ENCODE data around the gene NKAIN2.

Gene NKAIN2

DNA sequence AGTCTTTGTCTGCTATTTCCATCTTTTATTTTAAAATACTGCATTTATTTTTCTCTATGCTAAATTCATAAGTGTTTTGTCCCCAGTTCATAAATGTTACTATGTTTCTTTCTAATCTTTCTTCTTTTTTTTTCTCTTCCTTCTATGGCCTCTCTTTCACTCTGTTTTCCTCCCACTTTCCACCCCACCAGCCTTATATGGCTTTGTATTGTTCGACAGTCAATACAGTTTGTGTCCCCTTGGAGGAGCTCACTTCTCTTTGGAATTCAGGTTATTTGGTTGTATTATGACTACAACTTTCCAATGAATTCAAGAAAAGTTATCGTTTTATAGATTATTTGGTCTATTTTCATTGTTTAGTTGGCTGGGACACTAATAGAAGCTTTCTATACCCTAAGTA lies 393.5 kb downstream of the NKAIN2 start:
- Histone ChIP-seq H3K9ac (ENCODE audit: low read length in 2 of 2) (no peak overlapping the region), H3K4me3 (ENCODE audit: low read length in 2 of 2) (no peak overlapping the region), H3K9me3 (ENCODE audit: control insufficient read depth in 2 of 2, low read length in 2 of 2) (no peaks in the 10 kb centered on the region), H3K27me3 (ENCODE audit: control insufficient read depth in 1 of 2, insufficient read depth in 2 of 2, low read length in 2 of 2) (no peaks in the 10 kb centered on the region), H3K4me1 (ENCODE audit: control insufficient read depth, insufficient read depth, low read length) (no peaks in the 10 kb centered on the region), H3K27ac (ENCODE audit: low read length) (no peak overlapping the region), H3K36me3 (ENCODE audit: control insufficient read depth in 2 of 2, insufficient read depth in 2 of 2, low read length in 2 of 2) (no peaks in the 10 kb centered on the region)

DNA sequence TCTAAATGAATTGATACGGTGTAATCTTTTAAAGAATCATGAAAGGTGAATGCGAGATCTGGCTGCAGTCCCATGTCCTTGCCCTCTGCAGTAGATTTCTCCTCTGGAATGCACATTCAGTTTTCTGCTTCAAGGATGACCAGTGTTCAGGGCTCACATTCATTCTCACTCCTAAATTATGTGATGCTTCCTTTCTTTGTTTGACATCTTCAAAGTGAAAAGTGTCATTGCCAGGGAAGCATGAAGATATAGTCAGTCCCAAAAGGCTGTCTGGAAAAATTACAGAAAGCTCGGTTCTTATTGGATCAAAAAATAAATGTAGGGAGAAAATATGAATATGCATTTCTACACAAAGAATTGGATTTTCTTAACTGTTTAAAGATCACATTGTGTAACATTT lies 395.6 kb downstream of the NKAIN2 start:
- H3K4me3 ChIP-seq (ENCODE audit: low read length in 2 of 2), result no peak overlapping the region
- no peaks in the 10 kb centered on the region for H3K27me3 ChIP-seq (ENCODE audit: control insufficient read depth in 1 of 2, insufficient read depth in 2 of 2, low read length in 2 of 2)
- H3K27ac ChIP-seq (ENCODE audit: low read length), result no peak overlapping the region
- no peaks in the 10 kb centered on the region for H3K9me3 ChIP-seq (ENCODE audit: control insufficient read depth in 2 of 2, low read length in 2 of 2)
- no peaks in the 10 kb centered on the region for H3K36me3 ChIP-seq (ENCODE audit: control insufficient read depth in 2 of 2, insufficient read depth in 2 of 2, low read length in 2 of 2)
- H3K4me1 ChIP-seq (ENCODE audit: control insufficient read depth, insufficient read depth, low read length), result no peaks in the 10 kb centered on the region
- H3K9ac ChIP-seq (ENCODE audit: low read length in 2 of 2), result no peak overlapping the region

DNA sequence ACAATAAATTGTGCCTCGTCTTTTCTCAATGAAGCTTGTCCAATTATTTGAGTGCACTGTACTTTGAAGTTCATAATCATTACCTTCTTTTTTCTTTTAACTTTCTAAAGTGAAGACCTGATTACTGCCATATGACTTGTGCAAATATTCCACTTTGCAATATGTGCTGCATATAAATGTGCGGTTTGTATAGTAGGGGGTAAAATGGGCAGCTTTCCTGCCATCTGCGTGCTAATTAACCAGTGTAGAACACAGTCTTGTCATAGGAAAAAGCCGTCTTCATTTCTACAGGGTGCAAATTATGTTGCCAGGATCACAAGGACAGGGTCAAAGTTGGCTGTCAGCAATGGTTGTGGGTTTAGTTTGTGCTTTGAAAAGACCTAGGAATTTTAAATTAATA lies 397.0 kb downstream of the NKAIN2 start:
- Histone ChIP-seq H3K9me3 (ENCODE audit: control insufficient read depth in 2 of 2, low read length in 2 of 2) (no peaks in the 10 kb centered on the region), H3K4me3 (ENCODE audit: low read length in 2 of 2) (no peak overlapping the region), H3K4me1 (ENCODE audit: control insufficient read depth, insufficient read depth, low read length) (no peaks in the 10 kb centered on the region), H3K27ac (ENCODE audit: low read length) (no peak overlapping the region), H3K9ac (ENCODE audit: low read length in 2 of 2) (no peak overlapping the region), H3K27me3 (ENCODE audit: control insufficient read depth in 1 of 2, insufficient read depth in 2 of 2, low read length in 2 of 2) (no peaks in the 10 kb centered on the region), H3K36me3 (ENCODE audit: control insufficient read depth in 2 of 2, insufficient read depth in 2 of 2, low read length in 2 of 2) (no peaks in the 10 kb centered on the region)

DNA sequence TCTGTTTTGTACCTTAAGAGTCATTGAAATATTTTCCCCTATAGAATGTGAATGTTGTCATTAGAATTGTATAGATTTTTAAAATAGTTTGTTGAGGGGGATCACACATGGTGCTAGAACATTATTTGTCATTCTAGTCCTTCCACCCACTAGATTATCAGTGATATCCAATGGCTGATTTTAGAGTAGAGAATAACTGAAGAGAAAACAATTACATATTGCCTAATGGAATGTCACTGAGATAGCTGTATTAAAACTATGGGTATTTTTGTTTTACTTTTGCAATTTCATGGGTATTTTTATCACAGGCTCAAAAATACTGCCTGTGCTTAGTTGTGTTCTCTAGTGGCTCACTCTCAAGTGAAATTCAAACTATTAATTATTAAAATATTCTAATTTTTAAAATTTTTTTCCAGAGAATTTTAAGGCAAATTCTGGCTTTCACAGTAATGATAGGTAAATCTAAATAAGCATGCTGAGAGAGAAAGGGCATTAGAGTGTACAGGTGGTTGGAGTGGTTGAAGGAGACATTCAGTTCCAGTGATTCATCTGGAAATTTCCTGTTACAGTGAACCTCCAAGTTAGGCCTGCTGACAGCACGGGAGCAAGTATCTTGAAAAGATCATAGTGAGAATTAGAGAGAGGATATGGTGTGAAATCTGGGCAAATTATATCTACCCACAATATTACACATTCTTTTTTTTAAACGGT lies 399.6 kb downstream of the NKAIN2 start:
- Histone ChIP-seq H3K27me3 (ENCODE audit: control insufficient read depth in 1 of 2, insufficient read depth in 2 of 2, low read length in 2 of 2) (no peaks in the 10 kb centered on the region), H3K36me3 (ENCODE audit: control insufficient read depth in 2 of 2, insufficient read depth in 2 of 2, low read length in 2 of 2) (no peaks in the 10 kb centered on the region), H3K9me3 (ENCODE audit: control insufficient read depth in 2 of 2, low read length in 2 of 2) (no peaks in the 10 kb centered on the region), H3K27ac (ENCODE audit: low read length) (no peak overlapping the region), H3K4me3 (ENCODE audit: low read length in 2 of 2) (no peak overlapping the region), H3K9ac (ENCODE audit: low read length in 2 of 2) (no peak overlapping the region), H3K4me1 (ENCODE audit: control insufficient read depth, insufficient read depth, low read length) (no peaks in the 10 kb centered on the region)

DNA sequence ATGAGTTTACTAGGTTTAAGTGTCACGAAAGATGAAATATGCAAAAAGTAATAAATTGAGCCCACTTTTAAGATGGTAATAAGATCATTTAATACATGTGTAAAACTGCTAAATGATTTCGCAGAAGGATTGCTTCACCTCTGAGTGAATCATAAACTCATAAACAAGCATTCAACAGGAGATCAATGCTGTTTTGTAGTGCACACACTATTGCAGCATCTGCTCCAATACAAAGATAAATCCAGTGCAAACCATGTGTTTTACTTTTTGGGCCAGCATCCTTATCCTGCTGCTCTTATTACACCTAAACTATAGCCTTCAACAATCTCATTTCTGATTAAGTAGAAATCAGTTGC lies 400.1 kb downstream of the NKAIN2 start:
- H3K27me3 ChIP-seq (ENCODE audit: control insufficient read depth in 1 of 2, insufficient read depth in 2 of 2, low read length in 2 of 2), result no peaks in the 10 kb centered on the region
- H3K4me3 ChIP-seq (ENCODE audit: low read length in 2 of 2), result no peak overlapping the region
- H3K27ac ChIP-seq (ENCODE audit: low read length), result no peak overlapping the region
- no peaks in the 10 kb centered on the region for H3K4me1 ChIP-seq (ENCODE audit: control insufficient read depth, insufficient read depth, low read length)
- H3K9ac ChIP-seq (ENCODE audit: low read length in 2 of 2), result no peak overlapping the region
- H3K9me3 ChIP-seq (ENCODE audit: control insufficient read depth in 2 of 2, low read length in 2 of 2), result no peaks in the 10 kb centered on the region
- H3K36me3 ChIP-seq (ENCODE audit: control insufficient read depth in 2 of 2, insufficient read depth in 2 of 2, low read length in 2 of 2), result no peaks in the 10 kb centered on the region

DNA sequence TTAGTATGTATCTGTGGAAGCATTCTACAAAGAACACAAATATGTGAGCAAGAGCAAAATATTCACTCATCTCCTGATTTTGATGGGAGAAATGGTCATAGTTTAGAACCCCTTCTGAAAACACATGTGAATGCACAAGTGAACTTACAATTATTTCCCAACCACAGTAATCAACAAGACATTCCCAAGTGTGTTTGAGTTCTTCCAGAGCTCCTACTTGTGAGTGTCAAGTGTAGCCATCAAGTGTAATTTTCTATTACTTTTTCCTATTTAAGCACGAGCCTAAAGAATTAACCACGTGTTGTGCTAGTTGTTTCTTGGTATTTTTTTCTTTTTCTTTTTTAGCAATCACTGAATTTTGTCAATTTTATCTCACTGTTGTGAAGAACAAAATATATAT lies 402.3 kb downstream of the NKAIN2 start:
- H3K36me3 ChIP-seq (ENCODE audit: control insufficient read depth in 2 of 2, insufficient read depth in 2 of 2, low read length in 2 of 2), result no peaks in the 10 kb centered on the region
- H3K27me3 ChIP-seq (ENCODE audit: control insufficient read depth in 1 of 2, insufficient read depth in 2 of 2, low read length in 2 of 2), result no peaks in the 10 kb centered on the region
- H3K9me3 ChIP-seq (ENCODE audit: control insufficient read depth in 2 of 2, low read length in 2 of 2), result no peaks in the 10 kb centered on the region
- H3K4me3 ChIP-seq (ENCODE audit: low read length in 2 of 2), result no peak overlapping the region
- H3K9ac ChIP-seq (ENCODE audit: low read length in 2 of 2), result no peak overlapping the region
- H3K4me1 ChIP-seq (ENCODE audit: control insufficient read depth, insufficient read depth, low read length), result no peaks in the 10 kb centered on the region
- H3K27ac ChIP-seq (ENCODE audit: low read length), result no peak overlapping the region

DNA sequence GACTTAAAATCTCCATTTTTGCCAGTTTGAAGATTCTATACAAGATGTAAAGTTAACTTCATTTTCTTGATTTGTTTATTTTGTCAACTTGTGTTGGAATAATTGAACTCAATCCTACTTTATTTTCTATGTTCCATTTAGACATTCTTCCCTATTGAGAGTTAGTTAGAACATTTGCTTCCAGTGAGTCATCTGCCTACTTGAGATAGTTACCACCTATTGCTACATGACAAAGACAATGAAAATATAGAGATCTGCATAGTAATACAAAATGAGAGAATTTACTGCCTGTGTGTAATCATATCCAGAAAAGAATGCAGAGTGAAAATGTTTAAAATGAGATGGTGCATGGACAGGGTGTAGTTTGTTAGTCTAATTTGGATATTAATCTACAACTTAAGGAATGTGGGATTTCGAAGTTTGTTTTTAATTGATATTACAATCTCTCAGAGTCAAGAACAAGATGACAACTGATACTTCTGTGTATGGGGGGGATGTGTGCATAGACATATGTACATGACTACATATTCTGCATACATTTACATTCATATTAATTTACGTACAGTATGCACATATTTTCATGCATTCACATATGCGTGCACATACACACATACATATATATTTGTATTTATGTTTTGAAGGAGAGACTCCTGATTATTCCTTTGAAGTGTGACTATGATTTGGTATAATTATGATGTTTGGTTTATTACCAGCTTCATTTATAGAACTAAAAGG lies 420.1 kb downstream of the NKAIN2 start:
- Histone ChIP-seq H3K27me3 (ENCODE audit: control insufficient read depth in 1 of 2, insufficient read depth in 2 of 2, low read length in 2 of 2) (no peaks in the 10 kb centered on the region), H3K4me3 (ENCODE audit: low read length in 2 of 2) (no peak overlapping the region), H3K36me3 (ENCODE audit: control insufficient read depth in 2 of 2, insufficient read depth in 2 of 2, low read length in 2 of 2) (no peaks in the 10 kb centered on the region), H3K4me1 (ENCODE audit: control insufficient read depth, insufficient read depth, low read length) (no peaks in the 10 kb centered on the region), H3K9me3 (ENCODE audit: control insufficient read depth in 2 of 2, low read length in 2 of 2) (no peaks in the 10 kb centered on the region), H3K9ac (ENCODE audit: low read length in 2 of 2) (no peak overlapping the region), H3K27ac (ENCODE audit: low read length) (no peak overlapping the region)

DNA sequence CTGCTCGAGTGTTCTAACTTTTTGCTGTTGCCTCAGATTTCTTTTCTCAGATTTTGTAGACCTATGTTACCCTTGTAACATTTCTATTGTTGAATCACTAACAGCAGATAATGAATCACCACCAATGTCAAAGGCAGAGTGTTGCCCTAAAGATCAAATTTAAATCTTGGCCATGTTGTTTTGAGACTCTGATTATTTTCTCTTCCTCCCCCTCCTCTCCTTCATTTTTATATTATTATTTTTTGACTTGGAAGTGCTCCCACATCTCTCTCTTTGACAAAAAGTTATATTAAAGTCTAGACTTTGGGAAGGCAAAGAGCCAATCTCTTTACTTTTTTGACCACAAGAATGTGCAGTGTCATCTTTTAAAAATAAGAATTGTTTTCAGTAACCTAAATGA lies 422.7 kb downstream of the NKAIN2 start:
- H3K9me3 ChIP-seq (ENCODE audit: control insufficient read depth in 2 of 2, low read length in 2 of 2), result no peaks in the 10 kb centered on the region
- no peak overlapping the region for H3K27ac ChIP-seq (ENCODE audit: low read length)
- H3K27me3 ChIP-seq (ENCODE audit: control insufficient read depth in 1 of 2, insufficient read depth in 2 of 2, low read length in 2 of 2), result no peaks in the 10 kb centered on the region
- H3K4me1 ChIP-seq (ENCODE audit: control insufficient read depth, insufficient read depth, low read length), result no peaks in the 10 kb centered on the region
- H3K4me3 ChIP-seq (ENCODE audit: low read length in 2 of 2), result no peak overlapping the region
- no peaks in the 10 kb centered on the region for H3K36me3 ChIP-seq (ENCODE audit: control insufficient read depth in 2 of 2, insufficient read depth in 2 of 2, low read length in 2 of 2)
- no peak overlapping the region for H3K9ac ChIP-seq (ENCODE audit: low read length in 2 of 2)

DNA sequence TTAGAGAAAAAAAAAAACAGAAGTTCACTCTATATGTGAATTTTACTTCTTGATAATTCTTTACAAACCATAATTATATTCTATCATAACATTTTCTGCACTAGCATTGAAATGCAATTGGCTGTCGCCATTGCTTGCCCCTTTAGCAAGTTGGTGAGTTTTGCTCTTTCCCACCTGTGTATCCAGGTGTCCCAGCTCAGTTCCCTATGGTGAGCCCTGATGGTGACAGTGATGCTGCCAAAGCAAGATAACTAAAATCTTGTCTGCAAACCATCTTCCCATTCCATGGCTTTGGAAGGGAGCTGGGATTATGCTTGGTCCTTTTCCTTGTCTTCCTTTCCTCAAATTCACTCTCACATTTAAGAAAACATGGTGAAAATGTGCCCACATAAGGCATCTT lies 429.6 kb downstream of the NKAIN2 start:
- no peak overlapping the region for H3K9ac ChIP-seq (ENCODE audit: low read length in 2 of 2)
- no peaks in the 10 kb centered on the region for H3K4me1 ChIP-seq (ENCODE audit: control insufficient read depth, insufficient read depth, low read length)
- no peaks in the 10 kb centered on the region for H3K27me3 ChIP-seq (ENCODE audit: control insufficient read depth in 1 of 2, insufficient read depth in 2 of 2, low read length in 2 of 2)
- no peaks in the 10 kb centered on the region for H3K36me3 ChIP-seq (ENCODE audit: control insufficient read depth in 2 of 2, insufficient read depth in 2 of 2, low read length in 2 of 2)
- H3K9me3 ChIP-seq (ENCODE audit: control insufficient read depth in 2 of 2, low read length in 2 of 2), result no peaks in the 10 kb centered on the region
- no peak overlapping the region for H3K27ac ChIP-seq (ENCODE audit: low read length)
- no peak overlapping the region for H3K4me3 ChIP-seq (ENCODE audit: low read length in 2 of 2)

DNA sequence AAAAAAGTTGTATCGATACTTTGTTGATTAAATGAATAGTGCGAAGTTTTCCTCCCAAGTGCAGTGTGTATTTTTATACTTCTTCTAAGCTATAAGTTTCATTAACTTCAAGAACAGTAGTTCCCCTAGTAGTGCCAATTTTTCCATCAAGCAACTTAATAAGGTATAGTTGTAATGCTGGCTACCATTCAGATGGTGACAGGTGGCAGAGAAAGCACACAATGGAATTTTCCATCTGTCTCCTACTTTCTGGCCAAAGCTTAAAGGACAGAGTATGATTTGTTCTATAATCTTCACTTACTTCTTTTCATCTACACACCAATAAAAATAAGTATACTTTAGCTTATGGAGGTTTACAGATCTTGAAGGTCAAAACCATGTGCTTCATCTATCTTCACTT lies 431.1 kb downstream of the NKAIN2 start:
- H3K27ac ChIP-seq (ENCODE audit: low read length), result no peak overlapping the region
- no peak overlapping the region for H3K9ac ChIP-seq (ENCODE audit: low read length in 2 of 2)
- H3K4me1 ChIP-seq (ENCODE audit: control insufficient read depth, insufficient read depth, low read length), result no peaks in the 10 kb centered on the region
- H3K36me3 ChIP-seq (ENCODE audit: control insufficient read depth in 2 of 2, insufficient read depth in 2 of 2, low read length in 2 of 2), result no peaks in the 10 kb centered on the region
- no peaks in the 10 kb centered on the region for H3K9me3 ChIP-seq (ENCODE audit: control insufficient read depth in 2 of 2, low read length in 2 of 2)
- no peak overlapping the region for H3K4me3 ChIP-seq (ENCODE audit: low read length in 2 of 2)
- H3K27me3 ChIP-seq (ENCODE audit: control insufficient read depth in 1 of 2, insufficient read depth in 2 of 2, low read length in 2 of 2), result no peaks in the 10 kb centered on the region

DNA sequence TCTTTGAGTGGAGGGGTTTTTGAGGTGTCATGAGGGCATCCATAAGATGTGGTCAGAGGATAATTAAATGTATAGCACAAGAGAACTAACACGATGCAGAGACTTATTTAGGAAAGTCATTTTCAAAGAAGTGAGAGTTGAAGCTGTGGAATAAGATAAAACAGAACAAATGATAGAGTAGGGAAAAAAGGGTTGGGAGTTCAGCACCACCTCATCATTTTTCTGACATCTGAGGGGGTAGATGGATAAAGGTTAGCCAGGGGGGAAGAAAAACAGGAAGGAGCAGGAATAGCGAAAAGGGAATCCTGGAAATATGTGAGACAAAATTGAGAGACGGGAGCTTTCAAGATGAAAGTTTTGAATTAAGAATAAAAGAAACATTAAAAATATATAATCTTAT lies 434.2 kb downstream of the NKAIN2 start:
- no peaks in the 10 kb centered on the region for H3K27me3 ChIP-seq (ENCODE audit: control insufficient read depth in 1 of 2, insufficient read depth in 2 of 2, low read length in 2 of 2)
- H3K9ac ChIP-seq (ENCODE audit: low read length in 2 of 2), result no peak overlapping the region
- H3K4me3 ChIP-seq (ENCODE audit: low read length in 2 of 2), result no peak overlapping the region
- no peaks in the 10 kb centered on the region for H3K36me3 ChIP-seq (ENCODE audit: control insufficient read depth in 2 of 2, insufficient read depth in 2 of 2, low read length in 2 of 2)
- no peaks in the 10 kb centered on the region for H3K4me1 ChIP-seq (ENCODE audit: control insufficient read depth, insufficient read depth, low read length)
- H3K27ac ChIP-seq (ENCODE audit: low read length), result no peak overlapping the region
- no peaks in the 10 kb centered on the region for H3K9me3 ChIP-seq (ENCODE audit: control insufficient read depth in 2 of 2, low read length in 2 of 2)
